ENCODE data around the gene GPC3. TPM values are rescaled to one million over a fixed set of nuclear protein-coding genes. Genes with fewer than 3 reads are reported as not detected.

Gene GPC3
- polyA plus RNA-seq, 1 experiment, result not detected

- no peak overlapping the region for H3K4me3 ChIP-seq (ENCODE audit: low read depth, low read length)
- H3K36me3 ChIP-seq (ENCODE audit: control insufficient read depth, insufficient read depth, low read length), result no peaks in the 10 kb centered on the region
- DNase-seq (ENCODE audit: low read depth), result no peak
- H3K27me3 ChIP-seq (ENCODE audit: control insufficient read depth, insufficient read depth, low read length), result no peaks in the 10 kb centered on the region; the same call in 1 of the 2 replicates
- no peak for TF ChIP-seq CTCF (IDR thresholded peaks at IDR 0.05; ENCODE audit: insufficient read depth, low read depth, low read length)
- ChIA-PET CTCF (no interaction called here), POLR2A (no interaction called here)
These were observed 1.2 kb downstream of the GPC3 start for GRCh38 chrX:133983974-133984845.

DNA sequence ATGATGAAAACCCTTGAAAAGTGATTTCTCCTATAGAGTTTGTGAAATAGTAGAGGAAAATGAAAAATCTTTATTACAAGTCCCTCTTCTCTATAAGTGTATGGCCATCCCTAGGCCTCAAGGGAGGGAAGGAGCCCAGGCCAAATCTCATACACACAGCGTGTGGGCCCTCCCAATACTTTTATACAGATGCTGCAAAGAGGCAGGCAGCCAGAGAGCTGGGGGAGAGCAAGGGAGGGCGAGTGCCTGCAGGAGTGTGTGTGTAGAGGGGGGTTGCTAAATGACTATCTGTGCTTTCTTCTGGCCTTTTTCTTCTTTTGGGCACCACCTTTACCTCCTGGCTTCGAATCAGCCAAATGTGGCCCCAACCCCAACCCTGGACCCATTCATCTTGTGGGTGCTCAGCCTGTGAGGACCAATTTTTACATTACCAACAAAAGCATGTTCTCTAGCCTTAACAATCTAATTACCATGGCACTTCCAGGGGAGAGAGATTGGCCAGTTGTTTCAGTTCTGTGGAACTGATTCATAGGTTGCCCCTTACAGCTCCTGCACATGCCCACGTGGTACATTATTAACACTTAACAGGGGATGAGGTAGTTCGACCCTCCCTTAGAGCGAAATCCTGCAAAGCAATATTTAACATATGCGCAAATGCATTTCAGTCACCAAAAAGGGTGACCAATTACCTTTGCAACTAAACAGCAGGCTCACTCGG is 2.0 kb downstream of the GPC3 start:
- no peak overlapping the region for H3K4me3 ChIP-seq (ENCODE audit: low read depth, low read length)
- POLR2A ChIA-PET, result no interaction called here
- H3K36me3 ChIP-seq (ENCODE audit: control insufficient read depth, insufficient read depth, low read length), result no peaks in the 10 kb centered on the region
- no peak for DNase-seq (ENCODE audit: low read depth)
- CTCF ChIA-PET, result no interaction called here
- no peaks in the 10 kb centered on the region; the same call in 1 of the 2 replicates for H3K27me3 ChIP-seq (ENCODE audit: control insufficient read depth, insufficient read depth, low read length)
- no peak for TF ChIP-seq CTCF (IDR thresholded peaks at IDR 0.05; ENCODE audit: insufficient read depth, low read depth, low read length)

DNA sequence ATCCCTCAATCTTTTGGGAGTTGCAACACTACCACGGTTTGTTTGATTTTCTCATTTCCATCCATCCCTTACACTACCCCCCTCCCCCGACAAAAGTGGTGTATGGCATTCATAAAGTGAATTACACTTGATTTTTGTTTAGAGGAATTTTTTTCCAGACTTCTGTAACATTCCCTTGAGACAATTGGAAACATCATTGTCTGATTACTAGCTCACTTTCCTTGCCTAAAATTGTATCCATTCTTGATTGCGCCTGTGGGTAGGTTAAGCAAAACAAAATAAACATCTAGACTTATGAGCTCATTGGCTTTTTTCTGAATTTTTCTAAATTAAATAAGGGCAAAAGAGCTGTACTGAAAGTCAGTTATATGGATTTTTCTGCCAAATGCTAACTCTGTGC is 3.5 kb downstream of the GPC3 start:
- ChIA-PET CTCF (interaction anchor here (0.6 kb wide), 1 partner anchor 8 kb away, joined by 3 read pairs; no protein-coding TSS in a partner anchor), POLR2A (no interaction called here)
- no peak for DNase-seq (ENCODE audit: low read depth)
- Histone ChIP-seq H3K27me3 (ENCODE audit: control insufficient read depth, insufficient read depth, low read length) (no peaks in the 10 kb centered on the region; the same call in 1 of the 2 replicates), H3K36me3 (ENCODE audit: control insufficient read depth, insufficient read depth, low read length) (no peaks in the 10 kb centered on the region), H3K4me3 (ENCODE audit: low read depth, low read length) (no peak overlapping the region)
- TF ChIP-seq CTCF (IDR thresholded peaks at IDR 0.05; ENCODE audit: insufficient read depth, low read depth, low read length), result no peak

DNA sequence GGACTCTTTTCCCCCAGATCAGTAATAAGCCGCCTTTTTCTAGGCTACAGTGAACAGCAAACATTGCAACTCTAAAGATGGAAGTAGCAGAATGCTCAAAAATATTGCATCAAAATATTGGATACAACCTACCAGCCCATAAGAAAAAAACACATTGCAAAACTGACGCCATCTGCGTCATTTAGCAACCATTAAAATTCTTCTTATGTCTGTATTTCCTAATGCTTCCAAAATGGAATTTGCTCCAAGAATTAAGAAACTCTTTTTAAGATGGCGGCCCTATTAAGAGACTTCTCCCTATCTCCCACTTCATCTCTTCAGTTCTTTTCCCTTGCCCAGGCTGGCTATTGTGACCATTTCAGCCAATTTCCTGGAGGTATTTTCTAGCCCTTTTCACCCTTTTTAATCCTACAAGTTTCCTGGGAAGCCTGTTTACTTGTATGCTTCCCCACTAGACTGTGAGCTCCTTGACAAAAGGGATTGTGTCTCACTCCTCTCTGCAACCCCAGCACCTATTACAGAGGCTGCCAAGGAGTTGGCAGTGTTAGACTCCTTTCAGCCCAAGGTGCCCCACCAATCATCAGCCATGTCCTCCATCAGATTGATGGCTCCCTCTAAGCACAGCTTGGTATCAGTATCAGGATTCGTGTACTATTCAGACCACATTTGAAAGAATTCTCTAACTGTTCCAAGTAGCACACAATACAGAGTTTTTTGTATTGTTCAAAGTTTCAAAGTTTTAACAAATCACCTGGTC is 4.4 kb downstream of the GPC3 start:
- Histone ChIP-seq H3K4me3 (ENCODE audit: low read depth, low read length) (no peak overlapping the region), H3K27me3 (ENCODE audit: control insufficient read depth, insufficient read depth, low read length) (no peaks in the 10 kb centered on the region; the same call in 1 of the 2 replicates), H3K36me3 (ENCODE audit: control insufficient read depth, insufficient read depth, low read length) (no peaks in the 10 kb centered on the region)
- TF ChIP-seq CTCF (IDR thresholded peaks at IDR 0.05; ENCODE audit: insufficient read depth, low read depth, low read length), result no peak
- POLR2A ChIA-PET, result no interaction called here
- DNase-seq (ENCODE audit: low read depth), result no peak
- CTCF ChIA-PET, result interaction anchor here (0.6 kb wide), 1 partner anchor 189 kb away, joined by 3 read pairs; no protein-coding TSS in a partner anchor

All from BJ (cell line).